Motor neuron (in vitro differentiated cells): ENCODE measurements around the gene ALKBH5. TPM values are rescaled to one million over a fixed set of nuclear protein-coding genes. Genes with fewer than 3 reads are reported as not detected.

Experiments
- ATAC-seq, 8 experiments: fragments of 200-7000 bp; cut with Tn5 transposase; replicated peaks in 6 of 8; 2 replicates each; pipeline ENCODE4 v1.8.0; 2021; ENCODE audit warnings: mild to moderate bottlenecking in 8 of 8, moderate library complexity in 8 of 8
- H3K27ac ChIP-seq, 2 donors: fragments of 250-450 bp; sonication (Bioruptor Pico); 2 replicates each; pipeline ENCODE4 v1.9.0; 2021; ENCODE audit warnings: antibody characterized with exemption in 2 of 2, mild to moderate bottlenecking in 2 of 2, moderate library complexity in 1 of 2
- H3K4me1 ChIP-seq, 2 donors: fragments of 250-450 bp; sonication (Bioruptor Pico); replicated peaks in 1 of 2; 2 replicates each; pipeline ENCODE4 v1.6.1; 2021; ENCODE audit warnings: antibody characterized with exemption in 2 of 2, mild to moderate bottlenecking in 2 of 2, moderate library complexity in 1 of 2
- H3K4me3 ChIP-seq, 5 donors: fragments of 250-450 bp; sonication (Bioruptor Pico); 2 replicates each; pipeline ENCODE4 v1.9.0; 2021; ENCODE audit warnings: antibody characterized with exemption in 5 of 5, mild to moderate bottlenecking in 5 of 5, moderate library complexity in 4 of 5
- WGBS, 10 experiments: fragments of 450-650 bp; shearing (Covaris generic); methylation state at CpG; one replicate each; pipeline ENCODE4 v1.0.0; 2022; 5-methylcytosine and 5-hydroxymethylcytosine counted together
- in situ Hi-C, 9 experiments: fragments of 400-800 bp; cut with MboI; loops; one replicate each; pipeline ENCODE4 v1.15.0; 2021; ENCODE audit warnings: low sequenced_read_pairs in 9 of 9, low pct_unique_long_range_greater_than_20kb in 2 of 9; ENCODE audit not compliant: unreplicated experiment in 9 of 9
- total RNA-seq, 8 experiments: library from RNA; unstranded; fragments of 300-600 nt; gene quantifications; 2 replicates each; pipeline versions ENCODE4 v1.2.3 to v1.2.4, GENCODE V29; 2022

ALKBH5 gene
- total RNA-seq, 8 experiments from 2014 or later, result 60.4 to 140 (median 79.8) TPM

DNA sequence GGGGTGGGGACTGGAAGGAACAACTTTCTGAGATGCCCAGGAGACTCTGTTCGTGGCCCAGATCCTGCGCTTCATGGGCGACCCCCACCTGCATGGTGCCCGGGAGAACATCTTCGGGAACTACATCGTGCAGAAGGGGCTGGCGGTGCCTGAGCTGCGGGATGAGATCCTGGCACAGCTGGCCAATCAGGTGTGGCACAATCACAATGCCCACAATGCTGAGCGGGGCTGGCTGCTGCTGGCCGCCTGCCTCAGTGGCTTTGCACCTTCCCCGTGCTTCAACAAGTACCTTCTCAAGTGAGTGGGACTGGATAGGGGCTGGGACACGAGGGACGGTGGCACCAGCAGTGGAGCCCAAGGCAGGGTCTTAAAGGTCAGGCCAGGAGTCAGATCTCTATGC, 37.8 kb upstream of the ALKBH5 start:
- WGBS, 10 experiments, result 60 to 92% (median 73%) methylated on average over 1 to 3 of the region's 13 CpGs; no CpG with 5 or more reads in 6 of the 10 experiments
- in situ Hi-C loops, result no loop called here

DNA sequence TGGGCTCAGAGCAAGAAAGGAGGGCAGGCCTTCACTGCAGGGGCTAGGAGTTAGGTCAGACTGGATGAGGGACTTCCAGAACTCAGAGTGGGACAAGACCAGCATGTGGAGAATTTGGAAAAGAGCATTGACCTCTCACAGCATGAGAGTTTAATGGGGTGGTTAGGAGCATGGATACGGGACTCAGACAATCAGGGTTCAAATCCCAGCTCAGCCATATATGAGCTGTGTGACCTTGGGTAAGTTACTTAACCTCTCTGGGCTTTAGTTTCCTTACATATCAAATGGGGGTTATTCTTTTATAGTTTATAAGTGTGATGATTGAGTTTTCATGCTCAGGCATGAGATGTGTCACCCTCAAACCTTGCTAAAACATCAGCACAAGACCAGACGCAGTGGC, 37.4 kb upstream of the ALKBH5 start:
- in situ Hi-C loops, result no loop called here
- H3K27ac ChIP-seq, result no peak overlapping the region
- H3K4me3 ChIP-seq, result no peak overlapping the region
- ATAC-seq, result no peak
- 14 to 100% (median 87%) methylated on average over 1 to 2 of the region's 2 CpGs; no CpG with 5 or more reads in 4 of the 10 experiments for WGBS, 10 experiments
- peaks cover 2 to 5% of the 10 kb centered on the region in 2 donors for H3K4me1 ChIP-seq

More for the DNA sequence above, 37.8 kb upstream of the ALKBH5 start:
- ATAC-seq, result no peak
- no peak overlapping the region for H3K27ac ChIP-seq
- peaks cover 2 to 5% of the 10 kb centered on the region in 2 donors for H3K4me1 ChIP-seq
- H3K4me3 ChIP-seq, result no peak overlapping the region

DNA sequence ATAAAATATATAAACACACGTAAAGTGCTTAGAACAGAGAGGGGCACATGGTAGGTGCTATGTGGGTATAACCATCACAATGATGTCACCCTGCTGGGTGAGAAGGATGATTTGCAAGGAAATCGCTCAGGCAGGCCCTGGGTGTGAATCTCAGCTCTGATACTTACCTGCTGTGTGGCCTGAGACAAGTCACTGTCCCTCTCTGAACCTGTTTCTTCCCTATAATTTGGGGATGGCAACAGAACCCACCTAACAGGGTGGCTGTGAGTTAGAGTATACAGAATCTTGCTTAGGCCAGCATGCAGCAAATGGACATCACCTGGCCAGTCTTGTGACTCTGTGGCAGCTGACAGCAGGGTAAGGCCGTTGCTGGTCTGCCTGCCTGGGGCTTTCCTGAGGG, 36.6 kb upstream of the ALKBH5 start:
- Histone ChIP-seq H3K4me1 (peaks cover 0 to 9% of the 10 kb centered on the region in 2 donors), H3K4me3 (no peak overlapping the region), H3K27ac (no peak overlapping the region)
- WGBS, 10 experiments, result 50 to 100% (median 86%) methylated on average over 1 to 3 of the region's 3 CpGs; no CpG with 5 or more reads in 4 of the 10 experiments
- in situ Hi-C loops, result no loop called here
- no peak for ATAC-seq

- no peak for ATAC-seq
- Histone ChIP-seq H3K4me1 (peaks cover 5 to 9% of the 10 kb centered on the region in 2 donors), H3K27ac (no peak overlapping the region), H3K4me3 (no peak overlapping the region)
- in situ Hi-C loops, result no loop called here
- 60 to 86% (median 80%) methylated on average over 1 to 4 of the region's 7 CpGs; no CpG with 5 or more reads in 7 of the 10 experiments for WGBS, 10 experiments
Observed at GRCh38 chr17:18148586-18148985, 35.0 kb upstream of the ALKBH5 start.

- Histone ChIP-seq H3K4me1 (peaks cover 12 to 20% of the 10 kb centered on the region in 2 donors), H3K27ac (no peak overlapping the region), H3K4me3 (no peak overlapping the region)
- peak in 1 of 8 experiments; percentile 4 for ATAC-seq
- in situ Hi-C loops, result no loop called here
- 100% methylated on average over 1 of the region's 9 CpGs; no CpG with 5 or more reads in 9 of the 10 experiments for WGBS, 10 experiments
Observed at GRCh38 chr17:18151290-18151689, 32.3 kb upstream of the ALKBH5 start.

- no peak for ATAC-seq
- H3K4me3 ChIP-seq, result no peak overlapping the region
- H3K27ac ChIP-seq, result no peak overlapping the region
- in situ Hi-C loops, result no loop called here
- H3K4me1 ChIP-seq, result peaks cover 12 to 23% of the 10 kb centered on the region in 2 donors
- 70 to 100% (median 97%) methylated on average over 1 to 4 of the region's 14 CpGs; no CpG with 5 or more reads in 4 of the 10 experiments for WGBS, 10 experiments
Observed at GRCh38 chr17:18155179-18155578, 28.4 kb upstream of the ALKBH5 start.

GRCh38 chr17:18156171-18156975, 27.3 kb upstream of the ALKBH5 start:
- no peak overlapping the region for H3K4me3 ChIP-seq
- peaks cover 19 to 27% of the 10 kb centered on the region in 2 donors for H3K4me1 ChIP-seq
- ATAC-seq, result peak in 1 of 8 experiments; percentile 20
- WGBS, 10 experiments, result 0 to 97% (median 87%) methylated on average over 1 to 6 of the region's 8 CpGs; no CpG with 5 or more reads in 3 of the 10 experiments
- H3K27ac ChIP-seq, result no peak overlapping the region
- in situ Hi-C loops, result no loop called here

DNA sequence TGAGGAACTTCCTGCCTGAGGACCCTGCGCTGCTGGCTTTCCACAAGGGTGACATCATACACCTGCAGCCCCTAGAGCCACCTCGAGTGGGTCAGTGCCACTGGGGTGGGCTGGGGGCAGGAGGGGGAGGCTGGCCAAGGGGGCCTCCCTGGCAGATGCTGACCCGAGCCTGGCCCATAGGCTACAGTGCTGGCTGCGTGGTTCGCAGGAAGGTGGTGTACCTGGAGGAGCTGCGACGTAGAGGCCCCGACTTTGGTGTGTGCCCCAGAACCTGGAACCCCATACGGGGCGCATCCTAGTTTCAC, 26.7 kb upstream of the ALKBH5 start:
- Histone ChIP-seq H3K4me1 (peaks cover 25 to 29% of the 10 kb centered on the region in 2 donors), H3K27ac (no peak overlapping the region), H3K4me3 (no peak overlapping the region)
- ATAC-seq, result no peak
- WGBS, 10 experiments, result 100% methylated on average over 4 of the region's 10 CpGs; no CpG with 5 or more reads in 9 of the 10 experiments
- in situ Hi-C loops, result no loop called here

- Histone ChIP-seq H3K4me3 (no peak overlapping the region), H3K27ac (no peak overlapping the region), H3K4me1 (peaks cover 27 to 35% of the 10 kb centered on the region in 2 donors)
- in situ Hi-C loops, result no loop called here
- no peak for ATAC-seq
- WGBS, 10 experiments, result 91 to 100% (median 100%) methylated on average over 1 to 6 of the region's 22 CpGs; no CpG with 5 or more reads in 7 of the 10 experiments
Observed at GRCh38 chr17:18157354-18157985, 26.2 kb upstream of the ALKBH5 start.

DNA sequence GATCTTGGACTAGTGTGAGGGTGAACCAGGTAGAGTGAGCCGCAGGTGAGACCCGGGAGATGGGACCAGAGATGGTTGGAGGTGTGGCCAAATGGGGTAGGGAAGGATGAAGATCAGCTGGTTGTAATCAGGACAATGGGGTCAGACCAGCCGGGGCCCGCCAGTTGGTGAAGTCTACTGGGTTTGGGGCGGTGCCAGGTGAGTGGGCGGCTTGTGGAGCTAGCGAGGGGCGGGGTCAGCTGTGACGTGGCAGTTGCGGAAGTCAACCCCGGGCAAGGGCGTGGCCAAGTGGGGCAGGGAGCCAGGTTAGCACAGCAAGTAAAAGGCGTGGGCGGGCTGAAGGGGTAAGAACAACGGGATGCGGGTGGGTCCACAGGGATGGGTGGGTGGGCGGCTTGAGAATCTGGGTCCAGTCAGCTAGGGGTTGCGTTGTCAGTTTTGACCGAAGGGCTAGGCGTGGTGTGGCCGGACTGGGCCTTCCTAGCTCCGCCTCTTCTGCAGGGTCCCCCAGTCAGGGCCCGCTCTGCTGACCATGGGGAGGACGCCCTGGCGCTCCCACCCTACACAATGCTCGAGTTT, 25.5 kb upstream of the ALKBH5 start:
- peak in 3 of 8 experiments; percentile 19 to 42 (median 27) for ATAC-seq
- Histone ChIP-seq H3K4me1 (peaks cover 25 to 35% of the 10 kb centered on the region in 2 donors), H3K4me3 (no peak overlapping the region), H3K27ac (no peak overlapping the region)
- 0% methylated on average over 2 of the region's 26 CpGs; no CpG with 5 or more reads in 9 of the 10 experiments for WGBS, 10 experiments
- in situ Hi-C loops, result no loop called here

GRCh38 chr17:18159551-18160120, 24.0 kb upstream of the ALKBH5 start:
- Histone ChIP-seq H3K4me1 (peaks cover 15 to 27% of the 10 kb centered on the region in 2 donors), H3K4me3 (no peak overlapping the region), H3K27ac (no peak overlapping the region)
- ATAC-seq, result peak in 1 of 8 experiments; percentile 21
- in situ Hi-C loops, result no loop called here
- WGBS, 10 experiments, result 60 to 86% (median 80%) methylated on average over 1 to 2 of the region's 3 CpGs; no CpG with 5 or more reads in 7 of the 10 experiments

GRCh38 chr17:18160128-18160856, 23.3 kb upstream of the ALKBH5 start:
- H3K4me1 ChIP-seq, result peaks cover 15 to 27% of the 10 kb centered on the region in 2 donors
- in situ Hi-C loops, result no loop called here
- H3K27ac ChIP-seq, result no peak overlapping the region
- WGBS, 10 experiments, result 38 to 100% (median 86%) methylated on average over 1 to 5 of the region's 5 CpGs; no CpG with 5 or more reads in 2 of the 10 experiments
- no peak overlapping the region for H3K4me3 ChIP-seq
- no peak for ATAC-seq
